H1 (cell line): ENCODE results near the gene SLC26A11. TPM values are rescaled to one million over a fixed set of nuclear protein-coding genes. Genes with fewer than 3 reads are reported as not detected.

Experiments
- CTCF ChIA-PET: fragments of 300-600 bp; sonication (Branson Sonifier 250); formaldehyde crosslinking; loops from one replicate; lab custom pipeline; 2021; ENCODE audit not compliant: partially characterized antibody; lab: Charles Lee
- POLR2A ChIA-PET: fragments of 300-600 bp; sonication (Branson Sonifier 250); formaldehyde crosslinking; loops from one replicate; lab custom pipeline; 2021; ENCODE audit warnings: inconsistent platforms; ENCODE audit not compliant: partially characterized antibody; lab: Charles Lee
- DNase-seq, 2 experiments: peaks; one replicate each; pipeline versions ENCODE4 v3.0.0 to v3.0.0-alpha.2; 2010 to 2022; ENCODE audit warnings: low spot score in 2 of 2, low read depth in 1 of 2, mixed read lengths in 1 of 2
- FAIRE-seq: peaks from 2 replicates; lab custom pipeline; 2011; peaks lifted over from hg19 to GRCh38; lab: Jason Lieb, UNC
- H2AFZ ChIP-seq: 2 replicates; pipeline ENCODE4 v1.8.1; 2012; ENCODE audit warnings: low read length, inconsistent platforms
- H2AK5ac ChIP-seq: 2 replicates; pipeline ENCODE4 v1.6.1; 2013; ENCODE audit warnings: low read depth, low read length
- H2BK120ac ChIP-seq: replicated peaks from 2 replicates; pipeline ENCODE3; 2013; ENCODE audit warnings: low read depth, low read length, inconsistent platforms
- H2BK12ac ChIP-seq: 2 replicates; pipeline ENCODE4 v1.6.1; 2013; ENCODE audit warnings: low read depth, low read length
- H2BK15ac ChIP-seq: 2 replicates; pipeline ENCODE4 v1.6.1; 2013; ENCODE audit warnings: low read length
- H2BK20ac ChIP-seq: 2 replicates; pipeline ENCODE4 v1.6.1; 2013; ENCODE audit warnings: low read length
- H2BK5ac ChIP-seq: 2 replicates; pipeline ENCODE4 v1.6.1; 2013; ENCODE audit warnings: low read depth, low read length
- H3K14ac ChIP-seq: 2 replicates; pipeline ENCODE4 v1.6.1; 2013; ENCODE audit warnings: inconsistent platforms; ENCODE audit not compliant: insufficient read length
- H3K18ac ChIP-seq: 2 replicates; pipeline ENCODE4 v1.6.1; 2013; ENCODE audit warnings: low read length; ENCODE audit errors: extremely low read depth
- H3K23ac ChIP-seq: 2 replicates; pipeline ENCODE4 v1.6.1; 2013; ENCODE audit warnings: inconsistent platforms; ENCODE audit not compliant: insufficient read length
- H3K23me2 ChIP-seq: 2 replicates; pipeline ENCODE4 v1.6.1; 2013; ENCODE audit warnings: low read depth, low read length
- H3K27ac ChIP-seq: 2 replicates; pipeline ENCODE4 v1.6.1; 2011; ENCODE audit warnings: low read depth, low read length, inconsistent platforms
- H3K27me3 ChIP-seq, 4 experiments: replicated peaks in 1 of 4; 1 replicate in 1 of 4; 2 replicates in 3 of 4; pipeline versions ENCODE4 v1.6.1 to v1.8.1; 2011 to 2013; ENCODE audit warnings: low read length in 3 of 4, mild to moderate bottlenecking in 3 of 4, inconsistent platforms in 2 of 4, mixed read lengths in 2 of 4, moderate library complexity in 1 of 4; ENCODE audit not compliant: control insufficient read depth in 3 of 4, insufficient read depth in 3 of 4; ENCODE audit errors: extremely low read depth in 1 of 4
- H3K36me3 ChIP-seq, 4 experiments: 2 replicates each; pipeline versions ENCODE4 v1.6.1 to v1.8.1; 2011 to 2013; ENCODE audit warnings: mild to moderate bottlenecking in 4 of 4, low read length in 3 of 4, moderate library complexity in 2 of 4, control low read depth in 1 of 4, inconsistent platforms in 1 of 4; ENCODE audit not compliant: insufficient read depth in 4 of 4, control insufficient read depth in 2 of 4
- H3K4ac ChIP-seq: replicated peaks from 2 replicates; pipeline ENCODE3; 2013; ENCODE audit warnings: low read length, low read depth, mixed read lengths, inconsistent platforms; ENCODE audit not compliant: insufficient read length
- H3K4me1 ChIP-seq, 4 experiments: replicated peaks in 1 of 4; 1 replicate in 1 of 4; 2 replicates in 3 of 4; pipeline versions ENCODE4 v1.6.1 to v1.8.1; 2011 to 2013; ENCODE audit warnings: low read length in 3 of 4, inconsistent platforms in 2 of 4, mixed read lengths in 1 of 4; ENCODE audit not compliant: insufficient read depth in 4 of 4, control insufficient read depth in 3 of 4
- H3K4me2 ChIP-seq, 2 experiments: 2 replicates each; pipeline versions ENCODE4 v1.6.1 to v1.8.1; 2011 to 2013; ENCODE audit warnings: low read depth in 2 of 2, low read length in 2 of 2, control low read depth in 1 of 2, inconsistent platforms in 1 of 2, mild to moderate bottlenecking in 1 of 2; ENCODE audit not compliant: insufficient read depth in 1 of 2
- H3K4me3 ChIP-seq, 4 experiments: fragments of 200-600, 300-600 bp in 1 of 4; sonication (generic), shearing (Covaris generic), sonication (Bioruptor Twin) in 1 of 4; 2 replicates each; pipeline versions ENCODE4 v1.5.1 to v1.8.1; 2011 to 2016; ENCODE audit warnings: low read length in 4 of 4, low read depth in 3 of 4, control low read depth in 2 of 4, inconsistent platforms in 2 of 4, mild to moderate bottlenecking in 2 of 4, mixed read lengths in 1 of 4, moderate library complexity in 1 of 4; ENCODE audit not compliant: insufficient read depth in 2 of 4; ENCODE audit errors: extremely low read depth in 1 of 4
- H3K56ac ChIP-seq: replicated peaks from 2 replicates; pipeline ENCODE3; 2013; ENCODE audit warnings: low read depth, mild to moderate bottlenecking, mixed read lengths, low read length, inconsistent platforms; ENCODE audit not compliant: insufficient read length
- H3K79me1 ChIP-seq: 2 replicates; pipeline ENCODE4 v1.6.1; 2013; ENCODE audit warnings: low read depth, low read length, control low read depth
- H3K79me2 ChIP-seq, 2 experiments: 2 replicates each; pipeline versions ENCODE4 v1.6.1 to v1.8.1; 2012 to 2013; ENCODE audit warnings: low read length in 2 of 2, mild to moderate bottlenecking in 2 of 2, inconsistent platforms in 1 of 2; ENCODE audit not compliant: insufficient read depth in 2 of 2, control insufficient read depth in 1 of 2
- H3K9ac ChIP-seq, 4 experiments: replicated peaks in 1 of 4; 1 replicate in 1 of 4; 2 replicates in 3 of 4; pipeline versions ENCODE4 v1.6.1 to v1.8.1; 2011 to 2013; ENCODE audit warnings: low read depth in 3 of 4, low read length in 3 of 4, control low read depth in 2 of 4, mild to moderate bottlenecking in 2 of 4, moderate library complexity in 2 of 4, inconsistent platforms in 1 of 4; ENCODE audit errors: extremely low read depth in 1 of 4
- H3K9me3 ChIP-seq, 2 experiments: 2 replicates each; pipeline versions ENCODE4 v1.6.1 to v1.8.1; 2012 to 2013; ENCODE audit warnings: mild to moderate bottlenecking in 2 of 2, moderate library complexity in 2 of 2, control low read depth in 1 of 2, inconsistent platforms in 1 of 2, low read depth in 1 of 2, low read length in 1 of 2, mixed read lengths in 1 of 2; ENCODE audit not compliant: insufficient read depth in 2 of 2
- H4K20me1 ChIP-seq, 2 experiments: replicated peaks in 1 of 2; 2 replicates each; pipeline versions ENCODE3 to v1.8.1; 2011 to 2013; ENCODE audit warnings: inconsistent platforms in 2 of 2, low read length in 2 of 2, mild to moderate bottlenecking in 1 of 2; ENCODE audit not compliant: insufficient read depth in 2 of 2, control insufficient read depth in 1 of 2
- H4K5ac ChIP-seq: 2 replicates; pipeline ENCODE4 v1.6.1; 2013; ENCODE audit warnings: low read length, low read depth, mixed read lengths, inconsistent platforms; ENCODE audit not compliant: insufficient read length
- H4K8ac ChIP-seq: 2 replicates; pipeline ENCODE4 v1.8.0; 2013; ENCODE audit warnings: mild to moderate bottlenecking, moderate library complexity, low read length, inconsistent platforms; ENCODE audit not compliant: insufficient read depth; ENCODE audit errors: extremely low read depth
- H4K91ac ChIP-seq: replicated peaks from 2 replicates; pipeline ENCODE3; 2013; ENCODE audit warnings: low read length, mixed read lengths, inconsistent platforms; ENCODE audit not compliant: insufficient read length
- CTBP2 ChIP-seq: IDR thresholded peaks from 2 replicates; pipeline ENCODE4 v1.7.0; 2011; ENCODE audit warnings: borderline replicate concordance, mild to moderate bottlenecking, moderate library complexity, mixed read lengths, low read length; ENCODE audit not compliant: insufficient read depth, insufficient read length
- GABPA ChIP-seq: IDR thresholded peaks from 2 replicates; pipeline ENCODE4 v1.6.1; 2011; ENCODE audit warnings: mild to moderate bottlenecking, low read length, moderate library complexity, borderline replicate concordance; ENCODE audit not compliant: insufficient read depth
- RFX5 ChIP-seq: IDR thresholded peaks from 2 replicates; pipeline ENCODE4 v1.6.1; 2011; ENCODE audit warnings: low read depth, low read length, improper control_type of control experiment, borderline replicate concordance
- RXRA ChIP-seq: IDR thresholded peaks from 2 replicates; pipeline ENCODE4 v1.6.1; 2011; ENCODE audit warnings: low read depth, mild to moderate bottlenecking, low read length, moderate library complexity; ENCODE audit not compliant: insufficient read depth
- TBP ChIP-seq: IDR thresholded peaks from 2 replicates; pipeline ENCODE4 v1.6.1; 2011; ENCODE audit warnings: low read depth, low read length, improper control_type of control experiment
- WGBS, 2 experiments: shearing (Covaris generic) in 1 of 2; methylation state at CpG; one replicate each; pipeline versions ENCODE4 v1.1.6 to v1.1.7; 2013 to 2015; ENCODE audit warnings: low lambda C conversion rate in 2 of 2, mixed read lengths in 2 of 2, inconsistent platforms in 1 of 2, low coverage in 1 of 2, missing lambda C conversion rate in 1 of 2; ENCODE audit not compliant: insufficient replicate concordance in 2 of 2, insufficient coverage in 1 of 2, insufficient read length in 1 of 2; ENCODE audit errors: extremely low coverage in 1 of 2, missing lambda C conversion rate in 1 of 2; 5-methylcytosine and 5-hydroxymethylcytosine counted together
- polyA plus RNA-seq, 7 experiments: library from polyadenylated mRNA; depleted of rRNA in 3 of 7; stranded (reverse) in 5 of 7; unstranded in 2 of 7; fragments of >200 nt in 5 of 7; fragments of 200-250 nt in 2 of 7; gene quantifications; 1 replicate in 5 of 7; 2 replicates in 1 of 7; 4 replicates in 1 of 7; pipeline versions ENCODE4 v1.2.1 to v1.2.3, GENCODE V29; 2011 to 2013; ENCODE audit warnings: missing spikeins in 2 of 7, mixed read lengths in 2 of 7
- total RNA-seq: library from RNA; stranded (reverse); fragmentation: NEBNext Ultra II Directional; extraction: Animal tissue kit (Norgen Biotek cat#: 25700); gene quantifications from 2 replicates; pipeline ENCODE4 v1.2.1, GENCODE V29; 2021
- TF ChIP-seq, protein P1 (sequence below): IDR thresholded peaks from 2 replicates; pipeline ENCODE4 v1.6.1; 2012; ENCODE audit warnings: inconsistent platforms

The SLC26A11 gene
- total and polyA plus RNA-seq, 2 of the 8 experiments (the other 6 are each of a cell fraction or from before 2014, with no cell fraction given): 15.5 to 25.9 TPM

DNA sequence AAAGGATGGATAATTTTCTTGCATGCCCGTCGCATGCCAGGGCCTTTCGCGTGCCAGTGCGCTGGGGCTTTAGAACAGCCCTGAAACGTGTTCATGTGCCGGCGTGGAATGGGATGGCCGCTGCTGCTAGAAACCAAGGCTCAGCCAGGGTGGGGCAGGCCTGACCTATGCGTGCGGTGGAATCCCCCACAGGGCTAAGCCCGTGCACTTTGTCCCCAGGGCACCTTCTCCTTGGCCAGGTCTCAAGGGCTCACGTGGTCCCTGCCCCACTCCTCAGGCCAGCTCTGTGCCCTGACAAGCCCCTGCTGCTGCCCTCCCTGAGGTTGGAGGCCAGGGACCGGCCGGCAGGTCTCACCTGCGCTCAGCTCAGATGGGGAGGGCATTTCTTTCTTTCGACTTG, 27.3 kb downstream of the SLC26A11 start:
- no peak overlapping the region for H3K4ac ChIP-seq
- no peak overlapping the region for H3K4me2 ChIP-seq
- H4K8ac ChIP-seq: no peak overlapping the region; the same call in 1 of the 2 replicates
- H2BK20ac ChIP-seq: no peak overlapping the region
- H3K27ac ChIP-seq: no peak overlapping the region
- no peak for FAIRE-seq
- no peak overlapping the region for H2BK12ac ChIP-seq
- H4K91ac ChIP-seq: no peak overlapping the region
- peaks cover 0 to 1% of the 10 kb centered on the region in 2 experiments for H4K20me1 ChIP-seq
- H3K27me3 ChIP-seq: no peaks in the 10 kb centered on the region
- no peak overlapping the region for H2BK120ac ChIP-seq
- H3K79me1 ChIP-seq: no peaks in the 10 kb centered on the region
- H3K18ac ChIP-seq: no peak overlapping the region
- peaks cover 0 to 8% (median 3%) of the 10 kb centered on the region in 4 experiments; a peak in 3 of 8 replicates for H3K36me3 ChIP-seq
- H2BK15ac ChIP-seq: no peak overlapping the region
- H4K5ac ChIP-seq: no peak overlapping the region
- H3K14ac ChIP-seq: no peak overlapping the region
- no peaks in the 10 kb centered on the region for H3K23me2 ChIP-seq
- peak overlapping the region; percentile 60; the same call in 1 of the 2 replicates for H2BK5ac ChIP-seq
- no peaks in the 10 kb centered on the region; a peak in 1 of 4 replicates for H3K9me3 ChIP-seq
- ChIA-PET POLR2A (no interaction called here), CTCF (interaction anchor here (0.6 to 2.4 kb wide), 2 partner anchors 21 to 219 kb away, joined by 3 to 10 read pairs; no protein-coding TSS in a partner anchor)
- 0 out of 7 replicates have a peak, but pooled peaks cover 0 to 1% (median 0%) of the 10 kb centered on the region in 4 experiments for H3K4me1 ChIP-seq
- H3K79me2 ChIP-seq: no peaks in the 10 kb centered on the region
- whole genome bisulfite sequencing, 2 experiments: 95% methylated on average over 16 of the region's 17 CpGs; no CpG with 5 or more reads in 1 of the 2 experiments
- TF ChIP-seq GABPA (no peak), CTBP2 (no peak), TBP (no peak), RXRA (no peak), RFX5 (no peak)
- TF ChIP-seq, protein P1, sequence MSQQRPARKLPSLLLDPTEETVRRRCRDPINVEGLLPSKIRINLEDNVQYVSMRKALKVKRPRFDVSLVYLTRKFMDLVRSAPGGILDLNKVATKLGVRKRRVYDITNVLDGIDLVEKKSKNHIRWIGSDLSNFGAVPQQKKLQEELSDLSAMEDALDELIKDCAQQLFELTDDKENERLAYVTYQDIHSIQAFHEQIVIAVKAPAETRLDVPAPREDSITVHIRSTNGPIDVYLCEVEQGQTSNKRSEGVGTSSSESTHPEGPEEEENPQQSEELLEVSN: no peak
- H2AFZ ChIP-seq: no peak overlapping the region
- no peak overlapping the region for H3K9ac ChIP-seq
- H3K4me3 ChIP-seq: no peak overlapping the region
- DNase-seq: no peak
- H2AK5ac ChIP-seq: no peak overlapping the region
- H3K56ac ChIP-seq: no peak overlapping the region
- no peak overlapping the region for H3K23ac ChIP-seq
